ENCODE results near the gene MFSD2B.

The MFSD2B gene, protein sequence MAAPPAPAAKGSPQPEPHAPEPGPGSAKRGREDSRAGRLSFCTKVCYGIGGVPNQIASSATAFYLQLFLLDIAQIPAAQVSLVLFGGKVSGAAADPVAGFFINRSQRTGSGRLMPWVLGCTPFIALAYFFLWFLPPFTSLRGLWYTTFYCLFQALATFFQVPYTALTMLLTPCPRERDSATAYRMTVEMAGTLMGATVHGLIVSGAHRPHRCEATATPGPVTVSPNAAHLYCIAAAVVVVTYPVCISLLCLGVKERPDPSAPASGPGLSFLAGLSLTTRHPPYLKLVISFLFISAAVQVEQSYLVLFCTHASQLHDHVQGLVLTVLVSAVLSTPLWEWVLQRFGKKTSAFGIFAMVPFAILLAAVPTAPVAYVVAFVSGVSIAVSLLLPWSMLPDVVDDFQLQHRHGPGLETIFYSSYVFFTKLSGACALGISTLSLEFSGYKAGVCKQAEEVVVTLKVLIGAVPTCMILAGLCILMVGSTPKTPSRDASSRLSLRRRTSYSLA

DNA sequence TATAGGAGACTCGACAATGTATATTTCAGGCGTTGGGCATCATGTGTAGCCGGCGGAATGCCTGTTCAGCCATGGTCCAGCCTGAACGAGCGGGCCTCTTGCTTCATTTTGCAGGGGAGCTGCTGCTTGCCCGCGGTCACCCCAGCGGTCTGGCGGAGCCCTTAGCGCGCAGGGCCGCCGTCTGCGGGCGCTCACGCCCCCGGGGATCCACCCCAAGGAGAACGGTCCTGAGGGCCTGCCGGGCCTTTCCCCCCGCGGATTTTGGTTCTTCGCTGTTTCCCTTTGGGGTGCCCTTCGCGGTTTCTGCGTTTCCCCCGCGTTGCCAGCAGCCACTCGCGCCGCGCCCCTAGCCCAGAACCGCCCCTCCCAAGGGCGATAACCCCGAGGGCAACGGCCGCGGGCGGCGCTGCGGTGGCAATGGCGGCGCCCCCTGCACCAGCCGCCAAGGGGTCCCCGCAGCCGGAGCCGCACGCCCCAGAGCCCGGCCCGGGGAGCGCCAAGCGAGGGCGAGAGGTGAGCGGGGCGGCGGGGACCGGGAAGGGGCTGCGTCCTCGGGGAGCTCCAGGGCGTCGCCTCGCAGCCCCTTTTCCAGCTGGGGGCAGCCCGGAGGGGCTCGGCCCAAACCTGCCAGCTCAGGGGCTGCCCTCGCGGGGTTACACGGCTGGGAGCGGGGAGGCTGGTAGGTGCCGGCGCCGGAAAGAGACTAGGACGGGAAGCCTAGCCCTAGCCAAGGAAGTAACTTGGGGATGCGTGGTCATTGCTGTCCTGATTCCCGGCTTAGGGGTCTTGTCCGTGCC is at the start of gene MFSD2B:
Gene MFSD2B, plus strand, starts transcription at position 406 of the 797 bp plus-strand sequence. Its CDS starts 12 bp downstream, at position 418.
- H3K4me3 ChIP-seq: peak within 1 kb of the TSS in 9 of 10 experiments; percentile 3 to 58 (median 29); a peak in 12 of 20 replicates
- TF ChIP-seq Cebpa-rat (IDR thresholded peaks at IDR 0.05): no peak
- no peak within 1 kb of the TSS for H3K27ac ChIP-seq
- peaks cover 7 to 20% (median 11%) of the 10 kb centered on the region in 10 experiments; a peak in 16 of 20 replicates for H3K4me1 ChIP-seq
- peaks cover 49 to 61% (median 56%) of the 10 kb centered on the region in 11 experiments for H3K27me3 ChIP-seq
- 0 out of 22 replicates have a peak, but pooled peaks cover 0 to 4% (median 0%) of the 10 kb centered on the region in 11 experiments for H3K36me3 ChIP-seq
- H3K9me3 ChIP-seq (replicated peaks in 1 of 11): no peaks in the 10 kb centered on the region
- peak within 1 kb of the TSS; percentile 52 to 78 (median 65) for H3K4me2 ChIP-seq
- peaks cover 0 to 35% (median 22%) of the 10 kb centered on the region in 11 experiments; a peak in 16 of 22 replicates for H4K20me1 ChIP-seq
- peak within 1 kb of the TSS in 4 of 11 experiments; percentile 24 to 51 (median 40); a peak in 4 of 22 replicates for H3K9ac ChIP-seq

DNA sequence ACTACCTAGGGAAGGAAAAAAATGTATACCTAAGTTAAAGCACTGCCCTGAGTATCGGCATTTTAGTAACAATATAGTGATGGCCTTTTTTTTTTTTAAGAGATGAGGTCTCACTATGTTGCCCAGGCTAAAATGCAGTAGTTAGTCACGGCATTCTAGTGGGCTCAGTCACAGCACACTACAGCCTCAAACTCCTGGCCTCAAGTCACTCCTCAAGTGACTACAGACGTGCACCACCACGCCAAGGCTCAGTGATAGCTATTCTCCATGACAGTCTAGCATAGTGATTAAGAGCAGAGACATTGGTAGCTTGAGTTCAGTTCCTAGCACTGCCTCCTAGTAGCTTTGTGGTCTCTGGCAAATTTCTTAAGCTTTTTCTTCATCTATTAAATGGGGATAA is 42.0 kb upstream of the MFSD2B start:
- Histone ChIP-seq H3K36me3 (peaks cover 36 to 92% (median 73%) of the 10 kb centered on the region in 11 experiments), H3K4me2 (no peak overlapping the region), H3K9ac (no peak overlapping the region), H3K4me3 (no peak overlapping the region), H3K27me3 (no peaks in the 10 kb centered on the region), H4K20me1 (peaks cover 0 to 27% (median 7%) of the 10 kb centered on the region in 11 experiments; a peak in 8 of 22 replicates), H3K4me1 (no peaks in the 10 kb centered on the region), H3K27ac (no peak overlapping the region), H3K9me3 (replicated peaks in 1 of 11) (no peaks in the 10 kb centered on the region)
- no peak for TF ChIP-seq Cebpa-rat (IDR thresholded peaks at IDR 0.05)

DNA sequence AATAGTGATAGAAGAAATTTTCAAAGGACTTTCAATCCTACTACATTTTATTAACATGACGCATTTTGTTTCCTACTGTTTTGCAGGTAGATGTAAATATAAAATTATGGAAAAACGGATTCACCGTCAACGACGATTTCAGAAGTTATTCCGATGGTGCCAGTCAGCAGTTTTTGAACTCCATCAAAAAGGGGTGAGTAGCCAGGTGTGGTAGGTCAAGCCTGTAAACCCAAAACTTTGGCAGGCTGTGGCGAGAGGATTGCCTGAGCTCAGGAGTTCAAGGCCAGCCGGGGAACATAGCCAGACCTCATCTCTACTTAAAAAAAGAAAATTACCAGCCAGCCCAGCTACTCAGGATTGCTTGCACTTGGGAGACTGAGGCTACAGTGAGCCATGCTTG is 33.0 kb upstream of the MFSD2B start:
- Histone ChIP-seq H3K27ac (no peak overlapping the region), H3K4me3 (no peak overlapping the region), H3K9ac (no peak overlapping the region), H3K27me3 (no peaks in the 10 kb centered on the region), H4K20me1 (no peaks in the 10 kb centered on the region), H3K4me2 (no peak overlapping the region), H3K36me3 (peaks cover 69 to 98% (median 88%) of the 10 kb centered on the region in 11 experiments), H3K4me1 (no peaks in the 10 kb centered on the region), H3K9me3 (replicated peaks in 1 of 11) (no peaks in the 10 kb centered on the region)
- no peak for TF ChIP-seq Cebpa-rat (IDR thresholded peaks at IDR 0.05)

DNA sequence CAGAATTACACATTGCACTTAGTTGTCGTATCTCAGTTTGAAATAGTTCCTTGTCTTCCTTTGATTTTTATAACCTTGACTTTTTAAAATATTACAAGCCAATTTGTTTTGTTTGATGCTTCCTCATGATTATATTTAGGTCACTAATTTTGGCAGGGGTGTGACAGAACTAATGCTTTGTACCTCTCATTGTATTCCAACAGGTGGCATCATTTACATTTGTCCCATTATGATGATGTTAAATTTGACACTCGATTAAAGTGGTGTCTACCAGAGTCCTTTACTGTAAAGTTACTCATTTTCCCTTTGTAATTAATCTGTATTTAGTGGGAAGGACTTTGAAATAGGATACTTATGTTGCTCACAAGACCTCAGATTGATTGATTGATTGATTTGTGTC is 21.5 kb upstream of the MFSD2B start:
- TF ChIP-seq Cebpa-rat (IDR thresholded peaks at IDR 0.05): no peak
- no peaks in the 10 kb centered on the region for H3K27me3 ChIP-seq
- H4K20me1 ChIP-seq: no peaks in the 10 kb centered on the region
- peaks cover 27 to 75% (median 61%) of the 10 kb centered on the region in 11 experiments for H3K36me3 ChIP-seq
- H3K4me1 ChIP-seq: no peaks in the 10 kb centered on the region
- H3K9ac ChIP-seq: 0 out of 22 replicates have a peak overlapping the region, but pooled peaks of 1 of the 11 experiments have one; percentile 43
- no peak overlapping the region for H3K4me3 ChIP-seq
- no peak overlapping the region for H3K4me2 ChIP-seq
- no peak overlapping the region for H3K27ac ChIP-seq
- no peaks in the 10 kb centered on the region for H3K9me3 ChIP-seq (replicated peaks in 1 of 11)

DNA sequence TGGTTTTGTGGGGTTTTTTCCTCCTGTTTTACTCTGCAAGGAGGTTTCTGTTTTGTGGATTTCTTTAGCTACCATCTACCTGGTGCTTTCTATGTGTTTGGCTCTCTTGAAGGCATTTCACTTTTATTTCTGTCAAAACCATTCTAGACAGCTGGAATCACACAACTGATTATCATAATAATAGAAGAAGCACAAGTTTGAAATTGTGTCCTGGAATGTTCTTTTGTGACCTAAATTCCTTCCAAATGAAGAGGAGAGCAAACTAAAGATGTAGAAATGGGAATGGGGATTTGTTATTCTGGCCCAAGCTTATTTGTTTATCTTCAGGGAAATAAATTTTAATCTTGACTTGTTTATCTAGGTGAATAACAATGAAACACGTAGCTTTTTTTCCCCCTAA is 17.0 kb upstream of the MFSD2B start:
- Histone ChIP-seq H3K4me3 (no peak overlapping the region), H3K9me3 (replicated peaks in 1 of 11) (no peaks in the 10 kb centered on the region), H3K4me2 (no peak overlapping the region), H3K9ac (no peak overlapping the region), H4K20me1 (no peaks in the 10 kb centered on the region), H3K36me3 (peaks cover 5 to 64% (median 43%) of the 10 kb centered on the region in 11 experiments; a peak in 21 of 22 replicates), H3K27me3 (no peaks in the 10 kb centered on the region), H3K27ac (no peak overlapping the region), H3K4me1 (no peaks in the 10 kb centered on the region)
- no peak for TF ChIP-seq Cebpa-rat (IDR thresholded peaks at IDR 0.05)

DNA sequence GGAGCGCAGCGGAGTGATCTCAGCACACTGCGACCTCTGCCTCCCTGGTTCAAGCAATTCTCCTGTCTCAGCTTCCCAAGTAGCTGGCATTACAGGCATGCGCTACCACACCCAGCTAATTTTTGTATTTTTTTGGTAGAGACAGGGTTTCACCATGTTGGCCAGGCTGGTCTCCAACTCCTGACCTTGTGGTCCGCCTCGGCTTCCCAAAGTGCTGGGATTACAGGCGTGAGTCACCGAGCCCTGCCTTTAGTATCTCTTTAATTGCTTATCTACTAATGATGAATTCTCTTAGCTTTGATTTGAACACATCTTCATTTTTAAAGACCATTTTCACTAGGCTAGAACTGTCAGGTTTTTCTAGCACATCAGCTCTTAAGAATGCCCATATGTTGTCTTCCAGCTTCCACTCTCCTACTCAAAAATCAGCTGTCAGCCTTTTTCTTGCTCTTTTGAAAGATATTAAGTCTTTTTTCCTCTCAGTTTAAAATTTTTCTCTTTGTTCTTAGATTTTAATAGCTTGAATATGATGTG is 16.1 kb upstream of the MFSD2B start:
- H3K4me2 ChIP-seq: no peak overlapping the region
- H3K4me1 ChIP-seq: no peaks in the 10 kb centered on the region
- H3K4me3 ChIP-seq: no peak overlapping the region
- TF ChIP-seq Cebpa-rat (IDR thresholded peaks at IDR 0.05): no peak
- H3K36me3 ChIP-seq: peaks cover 14 to 68% (median 45%) of the 10 kb centered on the region in 11 experiments
- H3K9ac ChIP-seq: no peak overlapping the region
- no peaks in the 10 kb centered on the region for H3K27me3 ChIP-seq
- no peaks in the 10 kb centered on the region for H4K20me1 ChIP-seq
- H3K9me3 ChIP-seq (replicated peaks in 1 of 11): no peaks in the 10 kb centered on the region
- H3K27ac ChIP-seq: no peak overlapping the region

DNA sequence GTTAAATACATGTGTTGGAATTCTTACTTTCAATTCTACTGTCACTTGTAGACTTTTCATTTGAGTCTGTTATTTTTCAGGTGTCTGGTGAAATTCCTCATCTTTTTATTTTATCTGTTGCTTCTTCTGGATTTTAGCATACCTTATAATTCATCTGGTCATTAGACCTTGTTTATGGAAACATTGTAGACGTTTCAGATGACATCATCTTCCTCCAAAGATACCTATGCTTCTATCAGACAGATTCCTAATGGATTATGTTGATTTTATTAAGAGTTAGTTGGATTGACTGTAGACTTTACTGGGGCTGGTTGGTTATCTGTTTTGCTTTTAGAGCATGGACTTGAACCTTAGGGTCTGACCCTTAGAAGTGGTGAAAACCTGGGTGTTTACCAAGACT is 15.3 kb upstream of the MFSD2B start:
- H3K9me3 ChIP-seq (replicated peaks in 1 of 11): no peaks in the 10 kb centered on the region
- TF ChIP-seq Cebpa-rat (IDR thresholded peaks at IDR 0.05): no peak
- H3K27ac ChIP-seq: no peak overlapping the region

DNA sequence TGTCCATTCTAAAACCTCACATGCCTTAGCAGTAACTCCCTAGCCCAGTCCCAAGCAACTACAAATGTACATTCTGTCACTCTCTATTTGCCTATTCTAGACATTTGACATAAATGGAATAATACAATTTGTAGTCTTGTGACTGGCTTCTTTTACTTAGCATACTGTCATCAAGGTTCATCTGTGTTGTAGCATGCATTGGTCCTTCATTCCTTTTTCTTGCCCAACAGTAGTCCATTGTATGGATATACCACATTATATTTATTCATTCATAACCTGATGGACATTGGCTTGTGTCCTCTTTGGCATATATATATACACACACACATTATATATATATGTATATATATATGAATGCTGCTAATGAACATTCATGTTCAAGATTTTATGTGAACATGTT is 2.2 kb upstream of the MFSD2B start:
- Histone ChIP-seq H3K9ac (no peak overlapping the region), H3K4me2 (no peak overlapping the region), H3K27ac (no peak overlapping the region), H3K4me1 (peaks cover 7 to 13% (median 9%) of the 10 kb centered on the region in 10 experiments; a peak in 15 of 20 replicates), H3K4me3 (no peak overlapping the region), H3K27me3 (peaks cover 49 to 59% (median 56%) of the 10 kb centered on the region in 11 experiments), H4K20me1 (peaks cover 0 to 35% (median 22%) of the 10 kb centered on the region in 11 experiments; a peak in 16 of 22 replicates), H3K36me3 (peaks cover 2 to 12% (median 7%) of the 10 kb centered on the region in 11 experiments; a peak in 11 of 22 replicates), H3K9me3 (replicated peaks in 1 of 11) (no peaks in the 10 kb centered on the region)
- TF ChIP-seq Cebpa-rat (IDR thresholded peaks at IDR 0.05): no peak

More for the DNA sequence above, 15.3 kb upstream of the MFSD2B start:
- Histone ChIP-seq H3K4me2 (no peak overlapping the region), H3K4me1 (no peaks in the 10 kb centered on the region), H3K36me3 (peaks cover 22 to 68% (median 44%) of the 10 kb centered on the region in 11 experiments), H3K9ac (no peak overlapping the region), H3K27me3 (no peaks in the 10 kb centered on the region), H4K20me1 (no peaks in the 10 kb centered on the region), H3K4me3 (no peak overlapping the region)
